ENCODE data around the gene S1PR4. TPM values are rescaled to one million over a fixed set of nuclear protein-coding genes. Genes with fewer than 3 reads are reported as not detected.
A peak's percentile ranks its signal among the peaks of the same experiment; 100 is the strongest.

Gene S1PR4
- total RNA-seq, 2 donors from 2014 or later, result 1.2 to 6.4 TPM

- no peak for TF ChIP-seq CTCF (IDR thresholded peaks at IDR 0.05)
- H3K27ac ChIP-seq, result no peak overlapping the region
- ATAC-seq (ENCODE audit: insufficient number of reproducible peaks, low FRiP score, low read depth) (no peak), DNase-seq (ENCODE audit: low spot score) (no peak)
- no peak overlapping the region for H3K4me3 ChIP-seq
- no peaks in the 10 kb centered on the region for H3K27me3 ChIP-seq (replicated peaks; ENCODE audit: insufficient read depth)
- peaks cover 25% of the 10 kb centered on the region for H3K36me3 ChIP-seq
- H3K4me1 ChIP-seq (ENCODE audit: control insufficient read depth in 1 of 2, low read depth in 2 of 2), result no peaks in the 10 kb centered on the region
- H3K9me3 ChIP-seq, result no peaks in the 10 kb centered on the region
Measured at GRCh38 chr19:3207461-3208242, 29.1 kb downstream of the S1PR4 start.

DNA sequence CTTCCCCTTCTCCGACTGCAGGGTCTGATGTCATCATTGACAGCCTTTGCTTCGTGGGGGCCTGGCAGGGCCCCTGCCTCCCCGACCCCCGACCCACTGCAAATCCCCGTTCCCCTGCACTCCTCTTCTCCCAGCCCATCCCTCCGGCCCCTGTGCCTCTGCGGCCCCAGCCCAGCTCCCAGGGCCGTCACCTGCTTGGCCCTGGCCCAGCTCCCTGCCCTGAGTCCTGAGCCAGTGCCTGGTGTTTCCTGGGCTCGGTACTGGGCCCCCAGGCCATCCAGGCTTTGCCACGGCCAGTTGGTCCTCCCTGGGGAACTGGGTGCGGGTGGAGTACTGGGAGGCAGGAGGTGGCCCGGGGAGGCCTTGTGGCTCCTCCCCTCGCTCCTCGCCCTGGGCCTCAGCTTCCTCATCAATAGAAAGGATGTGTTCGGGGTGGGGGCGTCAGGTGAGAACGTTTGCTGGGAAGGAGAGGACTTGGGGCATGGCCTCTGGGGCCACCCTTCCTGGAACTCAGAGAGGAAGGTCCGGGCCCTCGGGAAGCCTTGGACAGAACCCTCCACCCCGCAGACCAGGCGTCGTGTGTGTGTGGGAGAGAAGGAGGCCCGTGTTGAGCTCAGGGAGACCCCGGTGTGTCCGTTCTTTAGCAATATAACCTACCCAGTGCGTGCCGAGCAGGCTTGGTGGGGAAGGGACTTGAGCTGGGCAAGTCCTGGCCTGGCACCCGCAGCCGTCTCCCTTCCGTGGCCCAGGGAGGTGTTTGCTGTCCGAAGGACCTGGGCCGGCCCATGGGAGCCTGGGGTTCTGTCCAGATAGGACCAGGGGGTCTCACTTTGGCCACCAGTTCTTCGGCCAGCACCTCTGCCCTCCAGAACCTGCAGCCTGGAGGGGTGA lies 30.0 kb downstream of the S1PR4 start:
- DNase-seq (ENCODE audit: low spot score) (no peak), ATAC-seq (ENCODE audit: insufficient number of reproducible peaks, low FRiP score, low read depth) (no peak)
- Histone ChIP-seq H3K9me3 (no peaks in the 10 kb centered on the region), H3K36me3 (peaks cover 25% of the 10 kb centered on the region), H3K4me3 (no peak overlapping the region), H3K4me1 (ENCODE audit: control insufficient read depth in 1 of 2, low read depth in 2 of 2) (no peaks in the 10 kb centered on the region), H3K27me3 (replicated peaks; ENCODE audit: insufficient read depth) (no peaks in the 10 kb centered on the region), H3K27ac (no peak overlapping the region)
- TF ChIP-seq CTCF (IDR thresholded peaks at IDR 0.05), result no peak

GRCh38 chr19:3210347-3211017 lies 31.9 kb downstream of the S1PR4 start:
- H3K9me3 ChIP-seq, result no peaks in the 10 kb centered on the region
- no peaks in the 10 kb centered on the region for H3K4me1 ChIP-seq (ENCODE audit: control insufficient read depth in 1 of 2, low read depth in 2 of 2)
- H3K4me3 ChIP-seq, result no peak overlapping the region
- H3K27ac ChIP-seq, result no peak overlapping the region
- TF ChIP-seq CTCF (IDR thresholded peaks at IDR 0.05), result peak; percentile 40
- DNase-seq (ENCODE audit: low spot score) (no peak), ATAC-seq (ENCODE audit: insufficient number of reproducible peaks, low FRiP score, low read depth) (no peak)
- H3K36me3 ChIP-seq, result peaks cover 14% of the 10 kb centered on the region
- no peaks in the 10 kb centered on the region for H3K27me3 ChIP-seq (replicated peaks; ENCODE audit: insufficient read depth)

DNA sequence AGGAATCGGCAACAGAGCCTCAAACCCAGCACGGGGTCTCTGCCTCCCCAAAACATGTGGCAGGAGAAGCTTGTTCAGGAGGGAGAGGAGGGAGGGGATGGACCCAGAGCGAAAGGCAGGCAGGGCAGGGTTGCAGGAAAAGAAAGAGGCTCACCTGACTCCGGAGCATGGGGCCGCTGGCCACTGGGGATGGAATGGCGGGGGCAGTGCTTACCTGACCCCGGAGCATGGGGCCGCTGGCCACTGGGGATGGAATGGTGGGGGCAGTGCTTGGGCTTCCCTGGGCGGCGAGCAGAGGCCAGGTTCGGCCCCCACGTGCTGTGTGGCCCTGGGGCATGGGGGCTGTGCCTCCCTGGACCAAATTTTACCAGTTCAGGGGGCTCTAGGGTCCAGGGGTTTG lies 32.6 kb downstream of the S1PR4 start:
- no peaks in the 10 kb centered on the region for H3K27me3 ChIP-seq (replicated peaks; ENCODE audit: insufficient read depth)
- peaks cover 14% of the 10 kb centered on the region for H3K36me3 ChIP-seq
- H3K4me1 ChIP-seq (ENCODE audit: control insufficient read depth in 1 of 2, low read depth in 2 of 2), result no peaks in the 10 kb centered on the region
- TF ChIP-seq CTCF (IDR thresholded peaks at IDR 0.05), result no peak
- ATAC-seq (ENCODE audit: insufficient number of reproducible peaks, low FRiP score, low read depth) (no peak), DNase-seq (ENCODE audit: low spot score) (no peak)
- H3K27ac ChIP-seq, result no peak overlapping the region
- no peaks in the 10 kb centered on the region for H3K9me3 ChIP-seq
- no peak overlapping the region for H3K4me3 ChIP-seq

DNA sequence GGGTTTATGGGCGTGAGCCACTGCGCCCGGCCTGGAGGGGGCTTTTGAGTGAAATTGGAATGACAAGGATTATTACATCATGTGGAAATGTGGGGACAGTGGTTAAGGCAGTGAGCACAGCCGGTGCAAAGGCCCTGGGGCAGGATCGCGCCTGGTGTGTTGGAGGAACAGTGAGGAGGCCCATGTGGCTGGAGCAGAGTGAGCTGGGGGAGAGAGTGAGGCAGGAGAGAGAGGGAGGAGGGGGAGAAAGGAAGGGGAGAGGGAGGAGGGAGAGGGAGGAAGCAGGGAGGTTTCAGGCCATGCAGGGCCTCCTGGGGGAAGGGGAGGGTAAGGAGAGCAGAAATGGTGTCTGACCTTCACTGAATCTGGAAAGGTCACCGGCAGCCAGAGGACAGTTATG lies 34.6 kb downstream of the S1PR4 start:
- ATAC-seq (ENCODE audit: insufficient number of reproducible peaks, low FRiP score, low read depth) (no peak), DNase-seq (ENCODE audit: low spot score) (no peak)
- Histone ChIP-seq H3K27ac (no peak overlapping the region), H3K9me3 (no peaks in the 10 kb centered on the region), H3K27me3 (replicated peaks; ENCODE audit: insufficient read depth) (no peaks in the 10 kb centered on the region), H3K4me3 (no peak overlapping the region), H3K36me3 (no peaks in the 10 kb centered on the region), H3K4me1 (ENCODE audit: control insufficient read depth in 1 of 2, low read depth in 2 of 2) (no peaks in the 10 kb centered on the region)
- no peak for TF ChIP-seq CTCF (IDR thresholded peaks at IDR 0.05)

Measured in thoracic aorta (tissue), 2 donors.